GM23338 (cell line): ENCODE results near the gene EVC.
"Not testable (repeated sequence)": the region's sequence is repeated elsewhere in the genome, so short reads cannot be mapped to it uniquely, and the experiment has no call there.

Experiments used
- CTCF ChIP-seq, 2 experiments: fragments of 200-600 bp in 1 of 2; sonication (generic) in 1 of 2; conservative IDR thresholded peaks; 2 replicates each; pipeline versions ENCODE4 v1.5.1 to v1.6.1; 2016 to 2017; ENCODE audit warnings: antibody characterized with exemption in 2 of 2, low read depth in 2 of 2, mild to moderate bottlenecking in 2 of 2, moderate library complexity in 1 of 2
- JUNB ChIP-seq: IDR thresholded peaks from one replicate; pipeline ENCODE4 v1.6.1; 2016; ENCODE audit warnings: antibody characterized with exemption; ENCODE audit not compliant: unreplicated experiment

GRCh38 chr4:5837483-5837882, 126.5 kb downstream of the EVC start:
- not testable (repeated sequence) for TF ChIP-seq CTCF (conservative IDR thresholded peaks at IDR 0.05; ENCODE audit: low read depth in 2 of 2); JUNB
